H9 (cell line): ENCODE measurements around the gene MYBPC3. TPM values are rescaled to one million over a fixed set of nuclear protein-coding genes. Genes with fewer than 3 reads are reported as not detected.

ENCODE experiments used
- DNase-seq: peaks from one replicate; pipeline ENCODE4 v3.0.0-alpha.2; 2017
- H2AFZ ChIP-seq: one replicate; pipeline ENCODE4 v1.6.1; 2013; ENCODE audit warnings: mild to moderate bottlenecking, low read length, control low read depth, moderate library complexity
- H2AK5ac ChIP-seq: 2 replicates; pipeline ENCODE4 v1.6.1; 2013; ENCODE audit warnings: low read length, control low read depth, mixed read lengths; ENCODE audit not compliant: insufficient read length
- H2BK120ac ChIP-seq: one replicate; pipeline ENCODE4 v1.6.1; 2013; ENCODE audit warnings: low read depth, mild to moderate bottlenecking, low read length, control low read depth, inconsistent platforms; ENCODE audit not compliant: poor library complexity, severe bottlenecking
- H2BK12ac ChIP-seq: 2 replicates; pipeline ENCODE4 v1.6.1; 2013; ENCODE audit warnings: low read length, control low read depth, mixed read lengths, low read depth; ENCODE audit not compliant: insufficient read length
- H2BK15ac ChIP-seq: 2 replicates; pipeline ENCODE4 v1.6.1; 2013; ENCODE audit warnings: low read depth, low read length, control low read depth
- H2BK20ac ChIP-seq: one replicate; pipeline ENCODE4 v1.6.1; 2013; ENCODE audit warnings: low read depth, mild to moderate bottlenecking, low read length, control low read depth, inconsistent platforms; ENCODE audit not compliant: poor library complexity, severe bottlenecking
- H2BK5ac ChIP-seq: 2 replicates; pipeline ENCODE4 v1.6.1; 2013; ENCODE audit warnings: low read length, control low read depth, mixed read lengths; ENCODE audit not compliant: insufficient read length
- H3K14ac ChIP-seq: 2 replicates; pipeline ENCODE4 v1.6.1; 2013; ENCODE audit warnings: low read length, control low read depth; ENCODE audit not compliant: insufficient read depth
- H3K18ac ChIP-seq: 2 replicates; pipeline ENCODE4 v1.6.1; 2013; ENCODE audit warnings: low read depth, mild to moderate bottlenecking, mixed read lengths, low read length, control low read depth; ENCODE audit not compliant: insufficient read length
- H3K23ac ChIP-seq: 2 replicates; pipeline ENCODE4 v1.6.1; 2013; ENCODE audit warnings: low read length, control low read depth, mixed read lengths, low read depth; ENCODE audit not compliant: insufficient read length
- H3K23me2 ChIP-seq: 2 replicates; pipeline ENCODE4 v1.6.1; 2013; ENCODE audit warnings: low read depth, mild to moderate bottlenecking, mixed read lengths, low read length, control low read depth; ENCODE audit not compliant: insufficient read length, poor library complexity, severe bottlenecking
- H3K27ac ChIP-seq: 2 replicates; pipeline ENCODE4 v1.5.1; 2013; ENCODE audit warnings: low read length, control low read depth, mixed read lengths, low read depth; ENCODE audit not compliant: insufficient read length
- H3K27me3 ChIP-seq: 2 replicates; pipeline ENCODE4 v1.6.1; 2013; ENCODE audit warnings: low read length, control low read depth, inconsistent platforms; ENCODE audit not compliant: insufficient read depth
- H3K4ac ChIP-seq: 2 replicates; pipeline ENCODE4 v1.6.1; 2013; ENCODE audit warnings: low read depth, mild to moderate bottlenecking, control low read depth, inconsistent platforms, low read length, moderate library complexity
- H3K4me1 ChIP-seq: 2 replicates; pipeline ENCODE4 v1.6.1; 2013; ENCODE audit warnings: low read length, control low read depth, inconsistent platforms; ENCODE audit not compliant: insufficient read depth
- H3K4me2 ChIP-seq: 2 replicates; pipeline ENCODE4 v1.6.1; 2013; ENCODE audit warnings: low read length, control low read depth, mixed read lengths; ENCODE audit not compliant: insufficient read length, insufficient read depth
- H3K56ac ChIP-seq: 2 replicates; pipeline ENCODE4 v1.6.1; 2013; ENCODE audit warnings: low read depth, mild to moderate bottlenecking, mixed read lengths, low read length, control low read depth; ENCODE audit not compliant: insufficient read length
- H3K79me1 ChIP-seq: 2 replicates; pipeline ENCODE4 v1.6.1; 2013; ENCODE audit warnings: low read depth, mild to moderate bottlenecking, moderate library complexity, low read length, control low read depth, inconsistent platforms; ENCODE audit not compliant: insufficient read depth, poor library complexity, severe bottlenecking
- H3K79me2 ChIP-seq: 2 replicates; pipeline ENCODE4 v1.6.1; 2013; ENCODE audit warnings: low read length, control low read depth, inconsistent platforms; ENCODE audit not compliant: insufficient read depth
- H3K9ac ChIP-seq: 2 replicates; pipeline ENCODE4 v1.6.1; 2013; ENCODE audit warnings: low read length, control low read depth, mixed read lengths; ENCODE audit not compliant: insufficient read length; ENCODE audit errors: extremely low read depth
- H3K9me3 ChIP-seq: one replicate; pipeline ENCODE4 v1.6.1; 2013; ENCODE audit warnings: low read depth, low read length, inconsistent platforms; ENCODE audit not compliant: control insufficient read depth
- H3T11ph ChIP-seq: one replicate; pipeline ENCODE4 v1.6.1; 2013; ENCODE audit warnings: mild to moderate bottlenecking, low read length, control low read depth, inconsistent platforms
- H4K20me1 ChIP-seq: one replicate; pipeline ENCODE4 v1.6.1; 2013; ENCODE audit not compliant: control insufficient read depth, insufficient read length, insufficient read depth
- H4K5ac ChIP-seq: 2 replicates; pipeline ENCODE4 v1.6.1; 2013; ENCODE audit warnings: low read depth, mild to moderate bottlenecking, mixed read lengths, low read length, control low read depth; ENCODE audit not compliant: insufficient read length
- H4K8ac ChIP-seq: replicated peaks from 2 replicates; pipeline ENCODE4 v1.6.1; 2013; ENCODE audit warnings: low read length, control low read depth, mixed read lengths, low read depth; ENCODE audit not compliant: insufficient read length
- H4K91ac ChIP-seq: 2 replicates; pipeline ENCODE4 v1.6.1; 2013; ENCODE audit warnings: low read depth, mild to moderate bottlenecking, moderate library complexity, mixed read lengths, low read length, control low read depth; ENCODE audit not compliant: insufficient read length
- H3K27ac Mint-ChIP-seq, 3 experiments: 2 replicates in 2 of 3; 3 replicates in 1 of 3; pipeline ENCODE4 v1.8.0; 2020 to 2021; ENCODE audit warnings: mixed read lengths in 3 of 3, mild to moderate bottlenecking in 1 of 3, moderate library complexity in 1 of 3
- H3K27me3 Mint-ChIP-seq: 2 replicates; pipeline ENCODE4 v1.8.0; 2021; ENCODE audit warnings: low read depth, mild to moderate bottlenecking, moderate library complexity, mixed read lengths
- H3K36me3 Mint-ChIP-seq, 3 experiments: 2 replicates in 2 of 3; 3 replicates in 1 of 3; pipeline ENCODE4 v1.8.0; 2020 to 2021; ENCODE audit warnings: low read depth in 3 of 3, mixed read lengths in 3 of 3; ENCODE audit not compliant: insufficient read depth in 1 of 3
- H3K4me1 Mint-ChIP-seq, 2 experiments: 2 replicates each; pipeline ENCODE4 v1.8.0; 2020; ENCODE audit warnings: mixed read lengths in 2 of 2
- H3K4me3 Mint-ChIP-seq, 2 experiments: 2 replicates in 1 of 2; 3 replicates in 1 of 2; pipeline ENCODE4 v1.8.0; 2020 to 2021; ENCODE audit warnings: mild to moderate bottlenecking in 2 of 2, mixed read lengths in 2 of 2, moderate library complexity in 1 of 2
- H3K9me3 Mint-ChIP-seq, 2 experiments: 2 replicates in 1 of 2; 3 replicates in 1 of 2; pipeline ENCODE4 v1.8.0; 2020; ENCODE audit warnings: mild to moderate bottlenecking in 2 of 2, mixed read lengths in 2 of 2, moderate library complexity in 1 of 2
- CTCF ChIP-seq: fragments of 200-600 bp; sonication (generic); conservative IDR thresholded peaks from 3 replicates; pipeline ENCODE4 v1.8.0; 2021; ENCODE audit warnings: antibody characterized with exemption, mild to moderate bottlenecking
- WGBS: extraction: QIAGEN DNeasy Blood & Tissue Kit; methylation state at CpG from one replicate; pipeline ENCODE4 v1.1.7; 2013; ENCODE audit warnings: missing lambda C conversion rate, low lambda C conversion rate, mixed read lengths; ENCODE audit not compliant: insufficient read length; ENCODE audit errors: extremely low coverage; 5-methylcytosine and 5-hydroxymethylcytosine counted together
- total RNA-seq: library from RNA; stranded (reverse); gene quantifications from 2 replicates; pipeline ENCODE4 v1.2.1, GENCODE V29; 2021

The MYBPC3 gene
- total RNA-seq, 1 experiment from 2014 or later: not detected

DNA sequence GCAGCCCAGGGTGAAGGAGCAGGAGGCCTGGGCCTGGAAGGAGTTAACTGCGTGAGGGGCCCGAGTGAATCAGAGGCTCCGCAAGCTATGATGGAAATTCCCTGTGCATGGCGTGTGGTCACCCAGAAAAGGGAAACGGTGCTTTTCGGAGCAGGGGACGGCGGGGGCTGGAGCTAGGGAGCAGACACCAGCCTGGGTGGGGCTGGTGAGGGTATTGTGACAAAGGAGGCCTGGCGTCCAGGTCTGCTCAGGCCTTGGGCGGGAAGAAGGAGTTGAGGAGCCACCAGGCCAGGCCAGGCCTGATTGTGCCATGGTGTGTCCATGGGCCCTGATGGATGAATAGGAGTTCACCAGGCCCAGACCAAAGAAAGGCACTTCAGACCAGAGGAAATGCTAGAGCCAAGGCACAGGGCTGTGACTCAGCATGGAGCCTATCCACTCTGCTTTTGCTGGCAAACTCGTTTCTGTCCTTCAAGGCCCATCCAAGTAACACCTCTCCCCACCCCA is 38.6 kb upstream of the MYBPC3 start:
- no peaks in the 10 kb centered on the region for H3K79me2 ChIP-seq
- no peaks in the 10 kb centered on the region for H3K79me1 ChIP-seq
- H4K20me1 ChIP-seq: no peaks in the 10 kb centered on the region
- H2BK12ac ChIP-seq: no peak overlapping the region
- H3K27ac Mint-ChIP-seq: peak overlapping the region in 2 of 3 experiments; percentile 5 to 28; a peak in 1 of 7 replicates
- no peak overlapping the region for H3K23ac ChIP-seq
- H3K4ac ChIP-seq: no peak overlapping the region
- H3K18ac ChIP-seq: no peak overlapping the region
- H3K36me3 Mint-ChIP-seq: no peaks in the 10 kb centered on the region
- H3K27ac ChIP-seq: no peak overlapping the region
- H2AFZ ChIP-seq: no peak overlapping the region
- no peaks in the 10 kb centered on the region for H3K27me3 Mint-ChIP-seq
- no peaks in the 10 kb centered on the region; a peak in 1 of 5 replicates for H3K9me3 Mint-ChIP-seq
- no peak overlapping the region for H2BK120ac ChIP-seq
- no peak overlapping the region for H2AK5ac ChIP-seq
- H4K91ac ChIP-seq: no peak overlapping the region
- WGBS: no CpG with 5 or more reads among the region's 11 CpGs
- 0 out of 4 replicates have a peak, but pooled peaks cover 0 to 3% of the 10 kb centered on the region in 2 experiments for H3K4me1 Mint-ChIP-seq
- TF ChIP-seq CTCF: no peak
- no peak overlapping the region for H4K8ac ChIP-seq
- no peak overlapping the region for H2BK5ac ChIP-seq
- H3K9ac ChIP-seq: no peak overlapping the region
- no peak overlapping the region for H3K14ac ChIP-seq
- H2BK15ac ChIP-seq: no peak overlapping the region
- H3K4me1 ChIP-seq: no peaks in the 10 kb centered on the region
- no peaks in the 10 kb centered on the region for H3K23me2 ChIP-seq
- H3K56ac ChIP-seq: no peak overlapping the region
- H3K27me3 ChIP-seq: no peaks in the 10 kb centered on the region
- no peak overlapping the region for H3K4me3 Mint-ChIP-seq
- no peak overlapping the region for H2BK20ac ChIP-seq
- no peak overlapping the region for H4K5ac ChIP-seq
- no peaks in the 10 kb centered on the region for H3K9me3 ChIP-seq
- no peak overlapping the region for H3T11ph ChIP-seq
- no peak overlapping the region for H3K4me2 ChIP-seq
- DNase-seq: peak; percentile 24
